GM23338 (cell line): ENCODE data around the gene PHOX2A.

Experiments
- CTCF ChIP-seq, 2 experiments: fragments of 200-600 bp in 1 of 2; sonication (generic) in 1 of 2; conservative IDR thresholded peaks; 2 replicates each; pipeline versions ENCODE4 v1.5.1 to v1.6.1; 2016 to 2017; ENCODE audit warnings: antibody characterized with exemption in 2 of 2, low read depth in 2 of 2, mild to moderate bottlenecking in 2 of 2, moderate library complexity in 1 of 2
- EZH2 ChIP-seq: fragments of 200-600 bp; sonication (generic); IDR thresholded peaks from one replicate; pipeline ENCODE4 v1.8.0; 2017; ENCODE audit warnings: antibody characterized with exemption, mild to moderate bottlenecking, low read depth; ENCODE audit not compliant: unreplicated experiment
- POLR2AphosphoS5 ChIP-seq: IDR thresholded peaks from 2 replicates; pipeline ENCODE4 v1.6.1; 2016; ENCODE audit warnings: antibody characterized with exemption, low read depth

DNA sequence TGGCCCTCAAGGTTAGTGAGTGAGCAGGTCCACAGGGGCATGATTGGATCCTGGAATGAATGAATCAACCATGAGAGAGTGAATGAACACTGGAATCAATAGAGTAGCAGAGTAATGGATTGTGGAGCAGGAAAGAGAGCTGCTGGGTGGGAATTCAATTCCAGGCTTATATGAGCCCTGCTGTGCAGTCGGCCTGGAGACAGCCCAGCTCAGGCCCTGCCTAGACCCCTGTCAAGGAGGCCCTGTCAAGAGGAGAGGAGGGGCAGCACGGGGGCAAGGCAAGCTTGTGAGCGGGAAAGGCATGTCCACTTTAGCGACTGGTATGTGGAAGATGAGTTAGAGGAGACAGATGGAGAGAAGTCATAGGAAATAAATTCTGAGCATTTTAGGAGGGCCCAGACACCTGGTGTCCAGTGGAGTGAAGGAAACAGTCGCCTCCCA is 53.3 kb downstream of the PHOX2A start:
- no peak for TF ChIP-seq CTCF (conservative IDR thresholded peaks at IDR 0.05; ENCODE audit: low read depth in 2 of 2)
- no peak for TF ChIP-seq EZH2
- TF ChIP-seq POLR2AphosphoS5 = no peak
